Body of pancreas (tissue), 4 donors: Measurements from ENCODE around the gene SPTBN1.

ENCODE experiments used
- POLR2A ChIP-seq, 3 donors: fragments of 450-650 bp; IDR thresholded peaks; one replicate each; pipeline ENCODE4 v1.6.1; 2016; ENCODE audit warnings: antibody characterized with exemption in 3 of 3, mild to moderate bottlenecking in 2 of 3
- TF ChIP-seq, protein P1 (sequence below), 7 experiments: fragments of 450-650 bp in 4 of 7; fragments of 200-600 bp in 3 of 7; sonication (generic) in 3 of 7; IDR thresholded peaks; one replicate each; pipeline ENCODE4 v1.5.1; 2016 to 2019; ENCODE audit warnings: antibody characterized with exemption in 7 of 7

DNA sequence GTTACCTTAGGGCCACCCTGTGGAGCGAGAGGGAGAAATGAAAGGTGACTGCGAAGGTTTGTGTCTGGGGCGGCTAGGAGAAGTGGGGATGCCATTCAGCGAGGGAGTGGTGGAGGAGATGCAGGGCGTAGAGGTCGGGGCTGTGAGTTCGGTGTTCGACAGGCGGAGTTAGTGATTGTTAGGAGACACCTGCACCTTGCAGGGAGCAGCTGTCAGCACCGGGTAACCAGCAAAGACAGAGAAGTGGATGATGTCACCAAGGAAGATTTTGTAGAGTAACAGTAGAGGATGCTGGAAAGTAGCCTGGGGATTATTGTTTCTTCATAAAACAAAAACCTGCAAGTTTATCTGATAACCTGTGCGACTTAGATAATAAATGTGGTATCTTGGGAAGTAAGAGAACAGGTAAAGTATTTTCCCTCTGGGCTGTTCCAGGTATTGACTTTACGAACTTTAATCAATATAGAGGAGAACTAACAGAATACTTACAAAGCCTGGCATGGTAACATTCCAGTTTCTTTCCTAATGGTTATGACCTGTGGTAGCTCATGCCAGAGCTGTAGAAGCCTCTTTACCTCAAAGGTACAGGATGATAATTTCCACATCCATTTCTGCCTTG, 63.8 kb downstream of the SPTBN1 start:
- TF ChIP-seq, protein P1, sequence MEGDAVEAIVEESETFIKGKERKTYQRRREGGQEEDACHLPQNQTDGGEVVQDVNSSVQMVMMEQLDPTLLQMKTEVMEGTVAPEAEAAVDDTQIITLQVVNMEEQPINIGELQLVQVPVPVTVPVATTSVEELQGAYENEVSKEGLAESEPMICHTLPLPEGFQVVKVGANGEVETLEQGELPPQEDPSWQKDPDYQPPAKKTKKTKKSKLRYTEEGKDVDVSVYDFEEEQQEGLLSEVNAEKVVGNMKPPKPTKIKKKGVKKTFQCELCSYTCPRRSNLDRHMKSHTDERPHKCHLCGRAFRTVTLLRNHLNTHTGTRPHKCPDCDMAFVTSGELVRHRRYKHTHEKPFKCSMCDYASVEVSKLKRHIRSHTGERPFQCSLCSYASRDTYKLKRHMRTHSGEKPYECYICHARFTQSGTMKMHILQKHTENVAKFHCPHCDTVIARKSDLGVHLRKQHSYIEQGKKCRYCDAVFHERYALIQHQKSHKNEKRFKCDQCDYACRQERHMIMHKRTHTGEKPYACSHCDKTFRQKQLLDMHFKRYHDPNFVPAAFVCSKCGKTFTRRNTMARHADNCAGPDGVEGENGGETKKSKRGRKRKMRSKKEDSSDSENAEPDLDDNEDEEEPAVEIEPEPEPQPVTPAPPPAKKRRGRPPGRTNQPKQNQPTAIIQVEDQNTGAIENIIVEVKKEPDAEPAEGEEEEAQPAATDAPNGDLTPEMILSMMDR (IDR thresholded peaks at IDR 0.05): no peak
- TF ChIP-seq POLR2A (IDR thresholded peaks at IDR 0.05): no peak
